Liver (tissue), 3 donors: ENCODE measurements around the gene ZMYND19.

Source experiments
- CTCF ChIP-seq: fragments of 150-350 bp; IDR thresholded peaks from 2 replicates; pipeline ENCODE4 v1.5.1; 2017; ENCODE audit warnings: improper control_type of control experiment, low read depth, low read length; ENCODE audit not compliant: missing input control
- EGR1 ChIP-seq, 2 donors: IDR thresholded peaks; 2 replicates each; pipeline ENCODE4 v1.6.1; 2016 to 2018; ENCODE audit warnings: antibody characterized with exemption in 2 of 2, low read depth in 2 of 2
- MAX ChIP-seq: IDR thresholded peaks from 2 replicates; pipeline ENCODE4 v1.6.1; 2016; ENCODE audit warnings: antibody characterized with exemption
- RAD21 ChIP-seq, 2 donors: IDR thresholded peaks; 2 replicates each; pipeline ENCODE4 v1.6.1; 2016; ENCODE audit warnings: antibody characterized with exemption in 2 of 2, mild to moderate bottlenecking in 2 of 2
- TAF1 ChIP-seq: conservative IDR thresholded peaks from 2 replicates; pipeline ENCODE4 v1.6.1; 2016; ENCODE audit warnings: antibody characterized with exemption, mild to moderate bottlenecking
- YY1 ChIP-seq: IDR thresholded peaks from 2 replicates; pipeline ENCODE4 v1.6.1; 2016; ENCODE audit warnings: antibody characterized with exemption, mild to moderate bottlenecking
- donor health status: healthy.
- donor health status: healthy.

- TF ChIP-seq CTCF (no peak), TAF1 (no peak), RAD21 (IDR thresholded peaks at IDR 0.05) (no peak), MAX (no peak), EGR1 (IDR thresholded peaks at IDR 0.05; ENCODE audit: low read depth in 2 of 2) (no peak), YY1 (no peak)
Observed at GRCh38 chr9:137603879-137604278, 13.6 kb upstream of the ZMYND19 start.
